HEK293T (cell line): ENCODE measurements around the gene JAKMIP2.
"Not testable (repeated sequence)": the region's sequence is repeated elsewhere in the genome, so short reads cannot be mapped to it uniquely, and the experiment has no call there.

Experiments used
- CTCF ChIA-PET: fragments of 350-600 bp; formaldehyde crosslinking; extraction: SDS; loops from one replicate; lab custom pipeline; 2021; ENCODE audit warnings: antibody characterized with exemption, inconsistent platforms; lab: Yijun Ruan, JAX
- POLR2A ChIA-PET: fragments of 350-600 bp; formaldehyde crosslinking; extraction: SDS; loops from one replicate; lab custom pipeline; 2020; ENCODE audit warnings: antibody characterized with exemption, inconsistent platforms; lab: Yijun Ruan, JAX
- DNase-seq: peaks from one replicate; pipeline ENCODE4 v3.0.0; 2012; ENCODE audit warnings: mixed read lengths; ENCODE audit errors: extremely low spot score
- ARNT ChIP-seq: fragments of 450-650 bp; IDR thresholded peaks from 2 replicates; pipeline ENCODE4 v1.6.1; 2017; ENCODE audit warnings: mild to moderate bottlenecking
- BHLHE40 ChIP-seq: fragments of 450-650 bp; IDR thresholded peaks from 2 replicates; pipeline ENCODE4 v1.6.1; 2016; ENCODE audit warnings: mild to moderate bottlenecking, moderate library complexity, borderline replicate concordance
- CTBP1 ChIP-seq: fragments of 450-650 bp; IDR thresholded peaks from 2 replicates; pipeline ENCODE4 v1.6.1; 2016; ENCODE audit warnings: borderline replicate concordance
- ELF4 ChIP-seq: fragments of 450-650 bp; IDR thresholded peaks from 2 replicates; pipeline ENCODE4 v1.6.1; 2017; ENCODE audit warnings: antibody characterized with exemption
- FOXA1 ChIP-seq: fragments of 450-650 bp; IDR thresholded peaks from 2 replicates; pipeline ENCODE4 v1.6.1; 2016; ENCODE audit warnings: mild to moderate bottlenecking
- FOXK2 ChIP-seq: fragments of 450-650 bp; IDR thresholded peaks from 2 replicates; pipeline ENCODE4 v1.6.1; 2016; ENCODE audit warnings: mild to moderate bottlenecking
- FOXM1 ChIP-seq: fragments of 450-650 bp; IDR thresholded peaks from 2 replicates; pipeline ENCODE4 v1.6.1; 2017; ENCODE audit warnings: mild to moderate bottlenecking, borderline replicate concordance
- HDGF ChIP-seq: fragments of 450-650 bp; IDR thresholded peaks from 2 replicates; pipeline ENCODE4 v1.6.1; 2017; ENCODE audit warnings: antibody characterized with exemption, borderline replicate concordance
- L3MBTL2 ChIP-seq: fragments of 450-650 bp; conservative IDR thresholded peaks from 2 replicates; pipeline ENCODE4 v1.6.1; 2016; ENCODE audit warnings: mild to moderate bottlenecking
- LEF1 ChIP-seq: fragments of 450-650 bp; IDR thresholded peaks from 2 replicates; pipeline ENCODE4 v1.6.1; 2017; ENCODE audit warnings: mild to moderate bottlenecking, borderline replicate concordance
- NFRKB ChIP-seq: fragments of 450-650 bp; IDR thresholded peaks from 2 replicates; pipeline ENCODE4 v1.6.1; 2016; ENCODE audit warnings: mild to moderate bottlenecking, moderate library complexity
- SP1 ChIP-seq: fragments of 450-650 bp; IDR thresholded peaks from 2 replicates; pipeline ENCODE4 v1.6.1; 2017
- SUZ12 ChIP-seq: fragments of 450-650 bp; IDR thresholded peaks from 2 replicates; pipeline ENCODE4 v1.6.1; 2016; ENCODE audit warnings: mild to moderate bottlenecking
- TARDBP ChIP-seq: fragments of 450-650 bp; IDR thresholded peaks from 2 replicates; pipeline ENCODE4 v1.6.1; 2016
- ZNF384 ChIP-seq: fragments of 450-650 bp; IDR thresholded peaks from 2 replicates; pipeline ENCODE4 v1.6.1; 2016
- TF ChIP-seq, protein P1 (sequence below): fragments of 450-650 bp; IDR thresholded peaks from 2 replicates; pipeline ENCODE4 v1.6.1; 2016

JAKMIP2 gene

DNA sequence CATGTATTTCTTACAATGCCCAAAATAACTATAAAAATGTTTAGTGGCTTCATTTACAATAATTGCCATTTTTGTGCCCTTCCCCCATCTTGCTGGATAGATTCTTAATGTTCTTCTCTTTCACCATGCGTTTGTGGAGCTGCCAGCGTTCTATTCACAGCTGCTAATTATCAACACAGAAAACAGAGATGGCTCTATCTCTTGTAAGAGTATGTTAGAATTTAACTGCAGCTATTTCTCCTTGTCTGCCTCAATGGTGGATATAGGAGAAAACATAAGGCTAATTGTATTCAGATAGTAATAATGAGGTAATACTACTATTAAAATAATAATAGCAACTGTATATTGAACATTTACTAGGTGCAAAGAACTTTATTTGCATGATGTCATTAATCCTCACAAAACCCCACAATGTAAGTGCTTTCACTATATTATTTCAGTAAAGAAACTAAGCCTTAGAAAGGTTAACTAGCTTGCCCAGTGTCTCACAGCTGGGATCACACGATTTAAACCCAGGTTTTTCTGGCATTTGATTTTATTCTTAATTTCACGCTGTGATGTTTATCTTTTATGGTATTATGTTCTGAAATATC, 50.1 kb downstream of the JAKMIP2 start:
- TF ChIP-seq NFRKB (no peak), ELF4 (no peak), CTBP1 (no peak), TARDBP (no peak), ZNF384 (no peak), L3MBTL2 (no peak), SP1 (no peak)
- DNase-seq = no peak
- POLR2A ChIA-PET = no interaction called here
- CTCF ChIA-PET = no interaction called here

DNA sequence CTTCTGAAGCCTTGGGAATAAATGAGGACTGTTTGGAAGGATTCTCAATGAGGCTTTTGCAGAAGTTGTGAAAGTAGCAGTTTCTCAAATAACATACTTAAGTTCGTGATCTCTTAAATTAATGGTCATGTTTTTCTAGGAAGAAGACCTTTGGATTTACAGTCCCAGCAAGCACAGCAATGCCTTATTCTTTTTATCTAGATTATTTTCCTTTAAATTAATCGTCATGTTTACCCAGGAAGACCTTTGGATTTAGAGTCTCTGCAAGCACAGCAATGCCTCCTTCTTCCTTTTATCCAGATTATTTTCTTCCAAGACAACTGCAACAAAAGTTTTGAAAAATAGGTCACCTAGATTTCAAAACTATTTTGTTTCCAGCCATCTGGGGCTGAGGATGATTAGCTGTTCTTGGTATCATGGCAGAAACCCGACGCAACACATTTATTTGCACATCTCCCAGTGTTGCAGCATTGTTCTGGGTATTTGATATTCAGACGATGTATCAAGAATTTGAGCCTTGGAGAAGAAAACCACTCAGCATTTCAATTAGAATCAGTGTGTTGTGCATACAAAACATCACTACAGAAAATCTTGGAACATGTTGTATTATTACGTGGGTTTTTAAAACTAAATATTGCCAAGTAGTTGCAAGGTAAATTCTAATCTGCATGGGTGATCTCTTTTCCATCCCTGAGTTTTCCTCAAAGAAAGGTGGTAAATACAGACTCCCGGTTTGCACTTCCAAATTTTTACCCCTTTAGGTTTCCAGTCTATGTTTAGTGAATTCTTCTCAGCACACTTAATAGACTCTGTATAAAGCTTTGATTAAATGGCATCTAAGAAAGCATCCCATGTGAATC, 50.9 kb downstream of the JAKMIP2 start:
- no peak for DNase-seq
- TF ChIP-seq HDGF = no peak
- no peak for TF ChIP-seq FOXM1
- no peak for TF ChIP-seq ARNT
- no peak for TF ChIP-seq SP1
- TF ChIP-seq ELF4 = no peak
- TF ChIP-seq, protein P1, sequence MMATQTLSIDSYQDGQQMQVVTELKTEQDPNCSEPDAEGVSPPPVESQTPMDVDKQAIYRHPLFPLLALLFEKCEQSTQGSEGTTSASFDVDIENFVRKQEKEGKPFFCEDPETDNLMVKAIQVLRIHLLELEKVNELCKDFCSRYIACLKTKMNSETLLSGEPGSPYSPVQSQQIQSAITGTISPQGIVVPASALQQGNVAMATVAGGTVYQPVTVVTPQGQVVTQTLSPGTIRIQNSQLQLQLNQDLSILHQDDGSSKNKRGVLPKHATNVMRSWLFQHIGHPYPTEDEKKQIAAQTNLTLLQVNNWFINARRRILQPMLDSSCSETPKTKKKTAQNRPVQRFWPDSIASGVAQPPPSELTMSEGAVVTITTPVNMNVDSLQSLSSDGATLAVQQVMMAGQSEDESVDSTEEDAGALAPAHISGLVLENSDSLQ = no peak
- CTCF ChIA-PET = no interaction called here
- POLR2A ChIA-PET = no interaction called here

DNA sequence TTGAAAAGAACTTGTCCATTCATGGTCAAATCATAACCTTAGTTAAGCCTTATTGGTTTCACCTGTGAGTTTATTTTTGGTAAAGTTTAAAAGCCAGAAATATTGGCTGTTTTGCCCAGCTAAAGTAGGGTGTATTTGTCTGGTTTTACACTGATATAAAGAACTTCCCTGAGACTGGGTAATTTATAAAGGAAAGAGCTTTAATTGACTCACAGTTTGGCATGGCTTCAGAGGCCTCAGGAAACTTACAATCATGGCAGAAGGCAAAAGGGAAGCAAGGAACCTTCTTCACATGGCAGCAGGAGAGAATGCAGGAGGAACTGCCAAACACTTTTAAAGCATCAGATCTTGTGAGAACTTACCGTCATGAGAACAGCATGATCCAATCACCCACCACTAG, 55.3 kb downstream of the JAKMIP2 start:
- POLR2A ChIA-PET = no interaction called here
- DNase-seq = no peak
- CTCF ChIA-PET = no interaction called here

DNA sequence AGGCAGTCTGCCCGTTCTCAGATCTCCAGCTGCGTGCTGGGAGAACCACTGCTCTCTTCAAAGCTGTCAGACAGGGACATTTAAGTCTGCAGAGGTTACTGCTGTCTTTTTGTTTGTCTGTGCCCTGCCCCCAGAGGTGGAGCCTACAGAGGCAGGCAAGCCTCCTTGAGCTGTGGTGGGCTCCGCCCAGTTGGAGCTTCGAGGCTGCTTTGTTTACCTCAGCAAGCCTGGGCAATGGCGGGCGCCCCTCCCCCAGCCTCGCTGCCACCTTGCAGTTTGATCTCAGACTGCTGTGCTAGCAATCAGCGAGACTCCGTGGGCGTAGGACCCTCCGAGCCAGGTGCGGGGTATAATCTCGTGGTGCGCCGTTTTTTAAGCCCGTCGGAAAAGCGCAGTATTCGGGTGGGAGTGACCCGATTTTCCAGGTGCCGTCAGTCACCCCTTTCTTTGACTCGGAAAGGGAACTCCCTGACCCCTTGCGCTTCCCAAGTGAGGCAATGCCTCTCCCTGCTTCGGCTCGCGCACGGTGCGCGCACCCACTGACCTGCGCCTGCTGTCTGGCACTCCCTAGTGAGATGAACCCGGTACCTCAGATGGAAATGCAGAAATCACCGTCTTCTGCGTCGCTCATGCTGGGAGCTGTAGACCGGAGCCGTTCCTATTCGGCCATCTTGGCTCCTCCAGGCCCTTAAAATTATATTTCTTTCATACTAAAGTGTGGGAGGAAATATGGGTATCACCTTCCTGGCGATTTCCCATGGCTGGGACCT, 61.2 kb downstream of the JAKMIP2 start:
- POLR2A ChIA-PET, DNase-seq, CTCF ChIA-PET: not testable (repeated sequence)

More for the DNA sequence above, 55.3 kb downstream of the JAKMIP2 start:
- TF ChIP-seq FOXM1 (no peak), SUZ12 (no peak)

DNA sequence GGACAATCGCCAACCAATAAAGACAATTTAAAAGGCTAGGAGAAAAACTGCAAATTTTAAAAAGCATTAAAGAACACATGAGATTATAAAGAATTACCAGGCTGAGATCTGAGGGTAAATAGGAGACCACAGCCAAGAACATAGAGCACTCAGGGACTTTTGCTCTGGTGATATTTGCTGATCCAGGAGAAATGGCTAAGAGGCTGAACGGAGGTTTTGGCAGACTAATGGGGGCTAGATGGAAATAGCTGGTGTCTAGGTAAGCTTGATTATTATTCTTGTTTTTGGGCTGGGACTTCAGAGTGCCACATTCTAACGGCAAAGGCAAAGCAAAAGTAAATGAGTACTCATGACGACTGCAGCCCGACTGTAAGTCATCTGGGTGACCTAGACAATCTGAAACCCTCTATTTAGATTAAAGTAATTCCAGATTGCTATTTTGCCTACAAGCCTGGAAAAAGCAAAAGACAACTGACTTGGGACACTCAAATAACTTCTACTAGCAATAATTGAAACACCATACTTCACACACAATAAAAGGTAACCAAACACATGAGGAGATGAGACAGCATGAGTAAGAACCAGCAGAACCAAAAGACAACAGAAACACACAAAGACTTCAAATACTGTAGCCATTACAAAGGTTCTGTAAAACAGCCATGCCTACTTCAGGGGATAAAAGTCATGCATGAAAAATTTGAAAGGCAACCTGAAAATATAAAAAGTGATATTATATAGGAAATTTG, 68.8 kb downstream of the JAKMIP2 start:
- TF ChIP-seq FOXA1 (no peak), BHLHE40 (no peak), CTBP1 (no peak), FOXM1 (no peak), HDGF (no peak), ELF4 (no peak), SUZ12 (no peak), ARNT (no peak), TARDBP (no peak), LEF1 (no peak), L3MBTL2 (no peak)
- DNase-seq = no peak
- ChIA-PET POLR2A (no interaction called here), CTCF (no interaction called here)

DNA sequence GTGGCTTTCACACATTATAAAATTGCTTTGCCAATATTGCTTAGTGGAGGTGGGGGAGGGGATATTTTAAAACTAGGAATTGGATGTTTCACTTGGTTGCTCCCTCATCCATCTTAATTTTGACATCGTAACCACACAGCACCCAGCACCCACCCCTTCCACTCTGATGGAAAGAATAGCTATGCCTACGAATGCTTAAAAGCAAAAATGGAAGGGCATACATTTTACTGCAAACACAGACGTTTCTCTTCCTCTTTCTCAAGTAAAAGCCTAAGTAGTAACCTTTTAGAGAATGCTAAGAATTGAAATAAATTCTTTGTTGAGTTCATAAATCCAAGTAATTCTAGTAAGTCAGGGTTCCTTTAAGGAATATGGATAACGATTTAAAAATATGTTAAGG, 69.9 kb downstream of the JAKMIP2 start:
- no peak for TF ChIP-seq LEF1
- TF ChIP-seq, protein P1 = no peak
- TF ChIP-seq L3MBTL2 = no peak
- TF ChIP-seq TARDBP = no peak
- DNase-seq = no peak
- ChIA-PET POLR2A (no interaction called here), CTCF (no interaction called here)

DNA sequence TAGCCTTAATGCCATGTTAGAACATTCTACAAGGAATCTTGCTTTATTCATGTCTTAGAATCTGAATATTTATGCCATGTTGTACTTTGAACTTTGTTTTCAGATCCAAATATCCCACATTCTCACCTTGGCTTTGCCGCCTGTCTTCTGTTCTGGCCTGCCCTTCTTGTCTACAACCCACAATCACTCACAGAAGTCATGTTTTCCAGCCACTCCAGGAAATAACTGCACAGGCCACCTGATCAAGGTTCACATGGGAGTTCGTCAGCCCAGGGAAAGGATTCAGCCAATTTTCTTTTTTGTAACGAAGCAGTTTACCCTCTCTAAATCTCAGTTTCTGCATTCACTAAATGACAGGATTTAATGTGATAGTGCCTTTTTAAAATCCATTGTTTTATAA, 70.5 kb downstream of the JAKMIP2 start:
- ChIA-PET CTCF (no interaction called here), POLR2A (no interaction called here)
- DNase-seq = no peak
- TF ChIP-seq TARDBP (no peak), ELF4 (no peak), FOXK2 (no peak), HDGF (no peak), L3MBTL2 (no peak), LEF1 (no peak), CTBP1 (no peak), FOXA1 (no peak), FOXM1 (no peak), NFRKB (no peak), SUZ12 (no peak)
- TF ChIP-seq, protein P1 = no peak
